UCSD-AML1 (cell line): ENCODE results near the gene RGS1.

Experiments
- DNase-seq: peaks from one replicate; lab custom pipeline; 2025; ENCODE audit not compliant: unreplicated experiment; lab: John Stamatoyannopoulos, UW

The RGS1 gene

DNA sequence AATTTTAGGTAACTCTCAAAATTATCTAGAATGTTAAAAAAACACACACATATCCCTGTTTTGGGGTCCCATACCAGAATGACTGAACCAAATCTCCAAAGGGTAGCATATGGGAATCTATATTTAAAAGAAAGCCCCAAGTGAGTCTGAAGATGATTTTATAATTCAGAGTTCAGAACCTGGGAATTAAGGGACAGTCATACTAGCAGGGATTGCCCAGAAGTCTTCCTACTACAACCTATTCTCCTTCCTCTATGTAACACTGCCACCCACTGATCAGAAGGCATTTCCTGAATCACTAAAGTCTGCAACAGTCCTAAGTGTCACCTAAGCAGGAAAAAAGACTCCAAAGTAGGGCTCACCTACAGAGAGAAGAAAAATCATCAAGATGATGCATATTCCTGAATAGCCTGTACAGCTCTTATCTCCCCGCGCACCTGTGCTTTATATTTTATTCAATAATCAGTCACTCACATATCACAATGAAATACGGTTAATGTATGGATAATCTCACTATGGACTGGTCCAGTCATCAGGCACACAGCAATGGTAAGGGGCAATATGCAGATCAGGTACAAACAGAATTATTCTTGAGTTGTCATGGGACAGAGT lies 4.9 kb downstream of the RGS1 start:
- no peak for DNase-seq

DNA sequence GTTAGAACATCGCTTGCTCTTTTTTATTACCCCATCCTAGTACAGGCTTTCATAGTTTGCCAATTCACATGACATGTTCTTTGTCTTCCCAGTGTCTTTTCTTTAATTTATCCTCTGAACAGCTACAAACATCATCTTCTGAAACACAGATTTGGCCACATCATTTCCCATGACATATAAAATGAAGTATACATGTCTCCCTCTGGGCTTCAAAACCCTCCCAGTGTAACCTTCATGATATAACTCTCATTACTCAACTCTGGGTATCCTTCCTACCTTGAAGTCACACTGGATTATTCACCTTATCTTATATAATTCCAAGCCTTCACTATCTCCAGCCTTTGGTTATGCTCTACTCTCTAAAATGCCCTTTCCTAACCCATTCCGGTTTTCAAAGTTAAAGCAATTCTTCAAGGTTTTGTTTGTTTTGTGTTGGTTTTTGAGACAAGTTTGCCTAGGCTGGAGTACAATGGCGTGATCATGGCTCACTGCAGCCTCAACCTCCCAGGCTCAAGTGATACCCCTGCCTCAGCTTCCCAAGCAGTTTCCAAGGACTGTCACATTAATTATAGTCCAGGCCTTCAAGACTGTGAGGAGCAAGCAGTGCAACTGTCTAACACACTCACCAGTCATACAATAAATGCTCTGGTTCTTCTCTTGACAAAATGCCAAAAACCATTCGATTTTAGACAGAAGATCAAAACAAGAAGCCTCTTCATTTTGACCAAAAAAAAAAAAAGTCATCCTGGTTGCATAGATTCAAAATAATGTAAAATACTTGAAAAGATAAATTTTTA lies 5.8 kb downstream of the RGS1 start:
- no peak for DNase-seq

DNA sequence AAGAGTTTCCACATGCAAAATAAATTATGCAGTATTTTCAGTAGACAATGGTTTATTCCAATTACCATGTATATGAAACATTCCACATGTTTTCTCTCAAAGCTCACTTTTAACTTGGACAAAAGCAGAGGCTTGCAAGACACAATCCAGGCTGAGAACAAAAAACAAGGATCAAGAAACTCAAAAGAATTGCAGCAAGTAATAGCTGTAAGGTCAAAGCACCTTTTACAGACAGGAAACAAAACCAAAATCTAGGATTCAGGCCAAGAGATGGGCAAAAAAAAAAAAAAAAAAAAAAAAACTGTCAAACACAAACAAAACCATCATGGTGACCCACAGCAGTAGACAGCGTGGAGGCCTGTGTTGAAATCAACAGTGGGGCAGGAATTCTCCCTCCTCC lies 9.3 kb downstream of the RGS1 start:
- no peak for DNase-seq

DNA sequence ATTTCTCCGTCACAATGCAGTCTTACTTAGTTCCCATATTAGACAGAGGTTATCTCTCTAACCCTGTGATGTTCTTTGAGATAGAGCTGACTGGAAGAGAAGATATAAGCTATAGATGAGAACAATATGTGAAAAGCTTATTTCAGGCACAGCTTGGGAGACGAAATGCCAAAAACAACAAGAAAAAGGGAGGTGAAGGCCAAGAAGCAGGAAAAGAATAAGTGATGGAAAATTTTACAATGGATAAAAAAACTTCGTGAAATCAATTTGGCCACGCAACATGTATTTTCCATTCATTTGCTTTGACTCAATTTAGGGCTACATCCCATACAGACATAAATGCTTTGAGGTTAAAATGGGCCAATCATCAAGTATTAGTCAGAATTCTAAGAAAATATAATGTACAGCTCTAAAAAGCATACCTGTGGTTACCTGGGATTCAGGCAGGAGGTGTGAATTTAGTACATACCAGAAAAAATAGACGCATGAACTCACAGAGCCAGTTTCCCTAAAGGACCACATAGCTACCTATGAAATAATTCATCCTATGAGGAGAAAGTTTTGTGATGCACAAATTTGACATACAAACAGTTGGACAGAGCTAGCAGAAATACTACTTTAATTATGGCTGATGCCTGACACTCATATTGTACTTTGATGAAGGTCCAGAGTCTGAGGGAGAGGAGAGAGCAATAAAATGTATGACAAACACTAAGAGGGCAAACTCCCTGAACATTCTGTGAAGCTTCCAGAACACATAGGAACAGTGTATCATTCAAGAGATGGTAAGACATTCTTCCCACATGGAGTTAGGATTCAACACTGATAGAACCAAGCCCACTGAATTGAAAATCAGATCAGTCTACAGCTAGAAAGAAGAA lies 12.1 kb downstream of the RGS1 start:
- no peak for DNase-seq

DNA sequence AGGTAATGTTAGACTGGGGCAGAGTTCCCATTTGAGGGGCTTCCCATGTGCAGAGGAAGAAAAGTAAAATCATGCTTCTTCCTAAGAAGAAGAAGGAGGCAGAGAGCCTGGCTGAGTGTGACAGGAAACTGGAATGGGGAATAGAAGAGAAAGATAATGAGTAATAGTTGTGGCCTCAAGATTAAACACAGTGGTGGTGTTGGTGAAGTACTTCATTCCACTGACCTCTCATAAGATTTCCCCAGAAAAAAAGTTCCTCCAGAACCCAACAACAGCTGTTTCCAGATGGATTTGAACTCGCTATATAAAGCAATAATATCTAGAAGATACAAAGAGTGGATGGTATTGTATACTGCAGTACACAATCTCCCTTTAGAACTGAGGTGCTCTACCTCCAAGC lies 13.0 kb downstream of the RGS1 start:
- DNase-seq = no peak

DNA sequence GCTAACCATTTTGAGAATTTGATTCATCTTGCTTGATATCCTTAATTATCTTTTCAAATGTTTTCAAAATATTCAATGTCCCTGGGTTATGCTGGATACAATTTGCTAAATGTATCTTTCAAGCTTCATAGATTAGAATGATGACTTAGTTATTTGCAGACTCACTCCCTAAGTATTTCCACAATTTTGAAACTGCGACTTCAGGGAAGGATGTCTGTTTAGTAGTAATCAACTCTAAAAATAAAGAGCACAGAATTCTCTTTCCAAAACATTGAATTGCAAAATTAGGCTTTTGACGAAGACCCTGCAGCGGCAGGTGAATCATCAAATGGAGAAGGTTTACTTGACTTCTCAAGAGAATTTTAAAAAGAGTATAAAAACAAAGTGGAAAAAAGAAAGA lies 14.2 kb downstream of the RGS1 start:
- no peak for DNase-seq

DNA sequence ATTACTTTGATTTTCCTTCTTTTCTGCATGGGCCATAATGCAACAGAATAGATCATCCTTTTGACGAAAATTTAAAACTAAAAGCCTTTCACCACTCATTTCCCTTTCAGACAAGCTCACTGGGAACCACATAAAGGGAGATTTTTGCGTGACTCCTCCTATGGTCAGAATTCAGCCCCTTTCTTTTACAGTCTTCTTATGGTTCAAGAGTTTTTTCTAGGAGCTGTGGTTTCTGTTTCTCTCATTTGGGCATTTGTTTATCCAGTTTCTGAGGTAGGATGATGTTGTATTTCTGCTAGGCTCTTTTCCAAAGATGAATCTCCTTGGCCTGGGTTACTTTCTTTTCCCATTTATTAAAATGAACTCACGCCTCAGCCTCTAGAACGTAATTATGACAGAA lies 16.9 kb downstream of the RGS1 start:
- DNase-seq = no peak

DNA sequence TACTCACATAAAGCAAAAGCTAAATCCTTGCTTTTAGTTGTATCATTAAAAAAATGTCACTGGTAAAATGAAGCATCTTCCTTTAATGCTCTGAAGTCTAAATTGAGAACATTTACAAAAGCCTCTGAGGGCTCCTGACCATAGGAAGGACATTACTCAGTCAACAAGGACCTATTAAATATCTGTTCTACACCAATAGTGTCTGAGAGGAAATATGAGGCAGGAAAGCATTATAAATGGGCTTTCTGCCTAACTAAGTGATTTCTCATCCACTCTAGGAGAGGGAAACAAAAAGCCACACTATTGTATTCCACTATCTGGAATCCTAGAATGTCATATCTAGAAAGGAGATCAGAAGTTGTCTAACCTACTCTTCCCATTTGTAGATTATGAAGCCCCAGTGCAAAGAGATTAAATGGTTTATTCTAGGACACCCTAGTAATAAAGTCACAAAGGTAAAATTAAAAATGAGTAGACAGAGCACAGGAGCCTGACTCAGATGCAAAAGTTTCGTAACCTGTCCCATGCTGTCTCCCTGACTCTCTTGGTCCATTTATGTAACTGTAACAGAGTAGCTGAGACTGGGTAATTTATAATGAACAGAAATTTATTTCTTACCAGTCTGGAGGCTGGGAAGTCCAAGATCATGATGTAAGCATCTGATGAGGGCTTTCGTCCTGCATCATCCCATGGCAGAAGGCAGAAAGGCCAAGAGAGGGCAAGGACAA lies 17.6 kb downstream of the RGS1 start:
- no peak for DNase-seq

DNA sequence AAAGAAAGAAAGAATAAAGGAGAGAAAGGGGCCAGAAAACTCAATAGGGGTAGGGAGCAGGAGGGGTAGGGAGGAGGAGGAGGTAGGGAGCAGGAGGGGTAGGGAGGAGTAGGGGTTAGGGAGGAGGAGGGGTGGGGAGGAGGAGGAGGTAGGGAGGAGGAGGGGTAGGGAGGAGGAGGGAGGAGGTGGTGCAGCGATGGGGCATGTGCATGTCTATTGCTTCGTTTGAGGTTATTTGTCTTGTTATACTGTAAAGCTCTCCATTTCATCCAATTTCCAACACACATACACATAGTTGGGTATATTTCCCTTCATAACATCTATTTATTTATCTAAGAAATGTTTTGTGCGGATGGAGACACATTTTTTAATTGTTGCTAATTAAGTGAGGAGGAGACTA lies 19.7 kb downstream of the RGS1 start:
- no peak for DNase-seq

DNA sequence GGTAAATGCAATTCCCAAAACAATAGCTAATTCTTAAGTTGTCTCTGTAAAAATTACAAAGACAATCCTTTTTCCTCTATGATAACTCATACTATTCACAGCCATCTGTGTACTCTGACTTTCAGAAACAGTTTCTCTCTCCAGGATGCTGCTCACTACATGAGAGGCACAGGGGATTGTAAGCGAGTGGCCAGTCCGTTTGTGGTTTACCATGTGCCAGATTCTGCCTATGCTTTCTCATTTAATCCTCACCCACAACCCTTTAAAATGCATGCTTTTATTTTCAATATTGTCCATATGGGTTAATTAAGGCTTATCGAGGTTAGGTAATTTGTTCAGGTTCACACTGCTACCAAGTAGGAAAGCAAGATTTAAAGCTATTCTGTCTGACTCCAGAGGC lies 23.0 kb downstream of the RGS1 start:
- DNase-seq = no peak

DNA sequence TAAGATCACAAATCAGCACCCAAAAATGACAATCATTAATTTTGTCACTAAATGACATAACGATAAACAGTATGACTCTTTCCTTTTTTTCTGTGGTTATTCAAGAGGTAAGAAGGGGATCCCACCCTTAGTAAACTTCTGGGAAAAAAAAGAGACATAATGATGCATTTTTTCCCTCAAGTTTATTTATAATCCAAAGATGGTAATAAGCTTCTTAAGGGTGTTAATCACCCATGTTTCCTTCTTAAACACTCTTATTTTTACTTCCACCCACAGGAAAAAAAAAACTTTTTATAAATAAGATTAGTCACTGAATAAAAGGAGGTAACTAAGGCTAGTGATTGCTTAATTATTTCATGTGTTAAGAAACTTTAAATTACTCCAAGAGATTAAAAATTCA lies 24.7 kb downstream of the RGS1 start:
- no peak for DNase-seq

DNA sequence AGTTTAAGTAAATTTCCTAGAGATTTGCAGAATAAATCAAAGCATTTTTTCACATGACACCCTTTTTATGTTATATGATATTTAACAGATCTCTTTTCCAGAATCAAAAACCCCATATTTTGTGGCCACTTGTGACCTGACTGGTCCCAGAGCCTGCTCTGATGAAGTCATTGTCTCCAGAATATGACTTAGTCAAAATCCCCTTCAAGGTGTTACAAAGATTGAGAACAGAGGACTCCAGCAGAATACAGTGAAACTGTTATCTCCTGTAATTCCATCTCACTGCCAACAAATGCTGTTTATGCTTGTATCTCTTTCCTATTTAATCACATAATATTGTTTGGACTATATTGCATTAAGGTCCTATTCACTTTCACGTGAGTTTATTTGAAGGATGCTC lies 25.6 kb downstream of the RGS1 start:
- DNase-seq = no peak

DNA sequence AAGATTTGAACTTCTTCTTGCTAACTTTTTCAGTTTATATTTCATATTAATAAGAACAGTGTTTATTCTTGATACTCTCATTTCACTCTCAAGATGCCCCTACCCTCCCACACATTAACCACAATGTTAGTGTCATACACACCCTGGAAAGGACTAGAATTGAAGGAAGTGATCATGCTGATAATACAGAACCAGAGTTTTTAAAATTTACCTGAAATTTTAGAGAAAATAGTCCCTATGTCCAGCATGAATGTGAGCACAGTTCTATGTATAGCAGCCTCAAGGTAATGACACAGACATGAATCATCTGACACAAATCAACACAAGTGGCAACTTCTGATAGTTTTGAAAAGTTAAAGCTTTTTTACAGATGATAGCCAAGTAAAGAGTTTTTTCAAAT lies 26.0 kb downstream of the RGS1 start:
- DNase-seq = no peak

DNA sequence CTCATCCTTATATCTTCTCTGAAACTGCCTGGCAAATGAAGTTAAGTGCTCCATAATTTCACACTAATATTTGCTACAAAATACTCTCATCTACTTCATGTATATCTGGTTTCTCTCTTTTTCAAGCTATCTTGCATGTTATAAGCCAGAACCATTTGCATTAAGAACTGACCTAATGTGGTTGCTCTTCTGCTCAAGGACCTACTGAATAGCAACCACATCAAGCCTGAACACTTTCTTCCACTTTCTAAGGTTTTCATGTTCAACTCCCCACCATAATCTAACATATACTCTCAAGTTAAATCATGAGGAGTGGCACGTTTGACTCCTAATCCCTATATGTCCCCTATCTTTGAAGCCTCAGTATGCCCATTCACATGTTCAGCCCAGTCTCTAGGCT lies 27.2 kb downstream of the RGS1 start:
- no peak for DNase-seq

DNA sequence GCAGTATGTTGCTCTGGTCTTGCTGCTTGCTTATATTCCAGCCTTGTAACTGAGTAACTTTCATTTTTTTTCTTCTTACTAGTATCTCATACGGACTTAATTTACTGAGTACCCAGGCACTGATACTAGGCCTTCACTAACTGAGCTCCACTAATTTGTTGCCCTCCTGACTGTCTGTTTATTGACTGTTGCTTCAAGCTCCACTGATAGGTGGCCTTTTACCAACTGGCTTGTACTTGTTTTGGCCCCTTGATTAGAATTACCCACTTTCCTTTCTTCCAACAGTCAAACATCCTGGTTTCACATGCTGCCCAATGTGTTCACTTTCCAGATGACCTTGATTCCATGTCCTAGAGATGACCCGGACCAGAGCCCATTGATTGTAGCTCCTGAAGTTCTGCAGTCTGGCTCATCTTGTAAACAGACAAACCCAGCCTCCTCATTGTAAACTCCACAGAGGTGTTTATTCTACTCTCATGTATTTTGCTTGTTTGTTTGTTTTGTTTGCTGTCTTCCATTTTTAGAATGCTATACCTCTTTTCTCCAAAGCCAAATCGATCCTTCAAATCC lies 27.7 kb downstream of the RGS1 start:
- no peak for DNase-seq

DNA sequence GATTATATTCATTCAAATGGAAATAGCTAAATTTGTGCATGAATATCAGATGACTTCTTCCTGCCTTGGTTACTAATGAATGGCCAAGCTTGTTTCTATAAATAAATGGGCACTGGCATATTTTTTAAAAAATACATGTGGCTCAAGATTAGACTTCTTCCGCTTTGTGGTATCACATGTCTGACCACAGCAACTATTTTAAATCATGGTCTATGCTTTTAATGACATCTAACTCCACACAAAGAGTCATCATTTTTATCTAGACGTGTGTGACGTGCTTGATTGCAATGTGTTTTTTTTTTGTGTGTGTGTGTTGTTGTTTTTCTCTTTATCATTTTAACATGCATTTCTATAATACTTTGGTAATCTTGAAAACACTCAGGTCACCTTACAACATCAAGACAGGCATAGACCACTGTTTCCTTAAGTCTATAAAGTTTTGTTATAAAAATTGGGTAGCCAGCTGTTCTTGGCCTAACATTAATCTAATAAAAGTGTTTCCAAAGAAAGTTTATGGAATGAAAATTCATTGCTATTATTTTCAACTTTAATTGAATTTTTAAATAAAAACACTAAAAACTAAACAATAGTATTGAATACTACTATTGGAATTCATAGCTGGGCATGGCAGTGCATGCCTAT lies 29.5 kb downstream of the RGS1 start:
- DNase-seq = no peak

DNA sequence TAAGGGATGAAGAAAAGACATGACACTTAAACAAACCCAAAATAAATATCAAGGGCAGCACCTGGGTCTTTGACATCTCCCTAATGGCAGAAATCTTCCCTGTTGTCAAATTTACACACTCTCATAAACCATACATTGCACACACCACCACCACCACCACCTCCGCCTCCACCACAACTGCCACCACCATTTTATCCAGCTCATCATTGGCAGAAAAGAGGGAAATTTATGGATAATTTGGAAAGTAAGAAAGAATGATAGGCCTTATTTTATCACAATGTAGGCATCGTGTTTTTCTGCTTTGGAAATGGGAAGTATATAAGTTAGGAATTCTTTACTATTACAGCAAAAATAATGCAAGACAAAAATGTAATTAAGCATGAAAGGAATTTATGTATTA lies 33.1 kb downstream of the RGS1 start:
- DNase-seq = no peak

DNA sequence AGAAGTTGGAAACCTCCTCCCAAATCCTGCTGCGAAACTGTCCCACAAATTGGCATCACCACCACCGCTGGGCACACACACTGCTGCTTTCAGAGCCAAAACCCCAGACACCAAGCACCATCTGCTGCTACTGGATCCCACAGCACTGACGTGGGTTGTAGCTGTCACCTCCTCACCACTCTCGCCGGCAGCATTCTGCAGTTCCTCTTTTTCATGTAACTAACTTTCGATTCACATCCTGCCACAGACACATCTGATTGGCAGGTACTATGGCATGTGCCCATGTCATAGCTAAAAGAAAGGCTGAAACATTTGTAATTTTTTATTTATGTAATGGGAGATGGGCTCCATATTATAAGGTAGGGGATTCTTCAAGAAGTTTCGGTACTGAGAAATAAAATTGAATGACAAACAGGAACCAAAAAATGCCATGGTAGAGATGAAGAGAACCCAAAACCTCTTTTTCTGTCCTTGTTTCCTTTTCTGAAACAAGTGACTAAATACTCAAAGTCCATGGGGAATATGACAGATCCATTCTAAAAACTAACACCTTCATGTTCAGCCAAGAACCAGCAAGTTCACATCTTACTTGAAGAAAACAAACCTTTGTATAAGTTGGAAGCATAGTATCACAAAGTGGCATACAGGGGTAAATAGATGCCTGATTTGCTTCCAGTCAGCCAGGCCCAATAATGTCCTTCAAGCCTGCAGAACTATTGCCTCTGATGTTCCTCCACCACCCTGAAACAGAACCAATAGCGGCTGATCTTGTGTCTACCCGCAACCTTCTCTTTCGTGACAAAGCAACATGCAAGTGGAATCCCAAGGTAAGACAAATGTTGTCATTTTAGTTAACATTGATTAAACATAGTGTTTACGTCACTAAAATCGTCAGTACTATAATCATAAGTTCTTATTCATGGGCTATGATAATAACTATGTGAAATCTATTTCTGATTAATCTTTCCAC lies 33.8 kb downstream of the RGS1 start:
- peak; percentile 81 for DNase-seq

DNA sequence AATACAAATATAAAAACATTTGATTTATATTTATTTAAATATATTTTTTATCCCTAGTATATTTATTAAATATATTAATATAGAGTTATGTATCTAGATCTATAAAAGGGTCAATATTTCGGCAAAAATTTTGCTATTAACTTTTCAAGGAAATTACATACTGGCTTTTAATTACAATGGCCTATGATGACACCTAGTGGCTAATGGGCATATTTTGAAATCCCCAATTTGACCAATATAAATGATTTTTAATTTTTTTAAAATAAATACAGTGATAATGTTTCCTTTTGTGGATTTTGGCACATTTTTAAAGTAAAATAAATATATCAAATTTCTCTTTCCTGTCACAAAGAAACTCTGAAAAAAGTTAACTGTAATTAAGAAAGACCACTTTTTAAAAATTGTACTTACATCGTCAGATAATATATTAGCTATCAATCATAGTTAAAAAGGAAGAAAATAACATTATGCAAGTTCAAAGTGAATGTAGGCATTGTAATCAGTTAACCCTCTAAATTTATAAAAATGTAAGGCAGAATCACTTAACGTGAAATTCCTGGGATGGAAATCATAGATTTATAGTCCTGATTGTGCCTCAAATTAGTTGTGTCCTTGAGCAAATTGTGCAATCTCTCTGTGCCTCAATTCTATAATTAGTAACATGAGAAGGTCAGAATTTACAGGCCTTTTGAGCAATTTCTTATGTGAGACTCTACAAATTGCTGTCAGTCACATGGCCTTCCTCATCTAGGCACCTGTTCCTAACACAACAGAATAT lies 34.7 kb downstream of the RGS1 start:
- DNase-seq = no peak
